ENCODE data around the gene RCOR3.

DNA sequence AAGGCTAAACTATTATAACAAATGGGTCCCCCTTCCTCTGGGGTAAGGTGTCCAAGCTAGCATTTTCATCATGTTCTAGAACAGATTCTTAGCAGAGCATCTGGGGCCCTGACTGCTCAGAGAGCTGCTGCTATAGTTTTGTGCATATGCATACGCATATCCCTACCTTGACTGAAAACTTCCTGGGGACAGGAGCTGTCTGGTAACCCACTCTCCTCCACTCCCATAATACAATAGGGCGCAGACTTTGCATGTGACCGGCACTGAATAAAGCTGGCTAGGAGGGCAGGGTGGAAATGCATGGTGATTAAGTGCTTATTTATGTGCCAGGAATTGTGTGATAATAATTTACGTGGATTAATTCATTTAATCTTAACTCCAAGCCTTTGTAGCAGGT lies 79.1 kb downstream of the RCOR3 start:
- TF ChIP-seq TAF1 (IDR thresholded peaks at IDR 0.05; ENCODE audit: borderline replicate concordance, low read depth, low read length) (no peak), POLR2A (IDR thresholded peaks at IDR 0.05; ENCODE audit: low read depth, low read length) (no peak), POLR2AphosphoS5 (IDR thresholded peaks at IDR 0.05; ENCODE audit: low read depth, low read length) (no peak)
